HG02678 (cell line): ENCODE measurements around the gene LIPK.

Experiments used
- ATAC-seq: cut with Tn5 transposase; IDR thresholded peaks from one replicate; pipeline ENCODE4 v1.9.1; 2021; ENCODE audit warnings: mild to moderate bottlenecking, moderate library complexity; ENCODE audit not compliant: unreplicated experiment

Gene LIPK

GRCh38 chr10:88783724-88784123 is 77.7 kb downstream of the LIPK start:
- no peak for ATAC-seq

GRCh38 chr10:88786032-88786770 is 80.2 kb downstream of the LIPK start:
- ATAC-seq, result no peak

GRCh38 chr10:88787463-88787862 is 81.4 kb downstream of the LIPK start:
- no peak for ATAC-seq

- no peak for ATAC-seq
These were observed 82.9 kb downstream of the LIPK start for GRCh38 chr10:88788924-88789323.

GRCh38 chr10:88791924-88792323 is 85.9 kb downstream of the LIPK start:
- ATAC-seq, result no peak

GRCh38 chr10:88792661-88793060 is 86.6 kb downstream of the LIPK start:
- ATAC-seq, result no peak

- no peak for ATAC-seq
These were observed 87.8 kb downstream of the LIPK start for GRCh38 chr10:88793712-88794299.

GRCh38 chr10:88794731-88795130 is 88.7 kb downstream of the LIPK start:
- ATAC-seq, result no peak

- no peak for ATAC-seq
These were observed 94.4 kb downstream of the LIPK start for GRCh38 chr10:88800152-88801125.
